SKM-1 treated with dmso at 0.1 percent for 144 hours (cell line): ENCODE results near the gene WDR27.
"Not testable (repeated sequence)": the region's sequence is repeated elsewhere in the genome, so short reads cannot be mapped to it uniquely, and the experiment has no call there.

Source experiments
- DNase-seq: peaks from one replicate; lab custom pipeline; 2025; ENCODE audit not compliant: unreplicated experiment; lab: John Stamatoyannopoulos, UW

The WDR27 gene

GRCh38 chr6:169664227-169664626 lies 37.6 kb downstream of the WDR27 start:
- no peak for DNase-seq

GRCh38 chr6:169663468-169663867 lies 38.4 kb downstream of the WDR27 start:
- no peak for DNase-seq

GRCh38 chr6:169661391-169661756 lies 40.5 kb downstream of the WDR27 start:
- DNase-seq, result no peak

- no peak for DNase-seq
These were observed 41.0 kb downstream of the WDR27 start for GRCh38 chr6:169660751-169661390.

GRCh38 chr6:169659820-169660610 lies 41.8 kb downstream of the WDR27 start:
- DNase-seq, result no peak

- no peak for DNase-seq
These were observed 44.6 kb downstream of the WDR27 start for GRCh38 chr6:169657284-169657610.

- DNase-seq, result no peak
These were observed 45.1 kb downstream of the WDR27 start for GRCh38 chr6:169656546-169657283.

- DNase-seq, result no peak
These were observed 47.0 kb downstream of the WDR27 start for GRCh38 chr6:169654598-169655391.

- no peak for DNase-seq
These were observed 48.1 kb downstream of the WDR27 start for GRCh38 chr6:169653691-169654090.

- no peak for DNase-seq
These were observed 48.9 kb downstream of the WDR27 start for GRCh38 chr6:169652896-169653295.

GRCh38 chr6:169651498-169651897 lies 50.3 kb downstream of the WDR27 start:
- no peak for DNase-seq

GRCh38 chr6:169650959-169651292 lies 50.9 kb downstream of the WDR27 start:
- DNase-seq, result no peak

GRCh38 chr6:169650241-169650958 lies 51.4 kb downstream of the WDR27 start:
- no peak for DNase-seq

- DNase-seq, result no peak
These were observed 53.2 kb downstream of the WDR27 start for GRCh38 chr6:169648617-169649016.

GRCh38 chr6:169648092-169648491 lies 53.7 kb downstream of the WDR27 start:
- no peak for DNase-seq

GRCh38 chr6:169647637-169648036 lies 54.2 kb downstream of the WDR27 start:
- DNase-seq, result no peak

- DNase-seq, result no peak
These were observed 54.8 kb downstream of the WDR27 start for GRCh38 chr6:169646906-169647567.

GRCh38 chr6:169645459-169645858 lies 56.4 kb downstream of the WDR27 start:
- DNase-seq, result not testable (repeated sequence)

GRCh38 chr6:169643521-169643920 lies 58.3 kb downstream of the WDR27 start:
- DNase-seq, result no peak

- no peak for DNase-seq
These were observed 59.4 kb downstream of the WDR27 start for GRCh38 chr6:169642455-169642854.
